HFF-Myc (cell line): ENCODE data around the gene CLK1.

Experiments
- DNase-seq: peaks from one replicate; pipeline ENCODE4 v3.0.0-alpha.2; 2011; ENCODE audit warnings: low read depth; ENCODE audit errors: extremely low read depth
- H3K4me3 ChIP-seq: replicated peaks from 2 replicates; pipeline ENCODE4 v1.5.1; 2011; ENCODE audit warnings: low read depth, mild to moderate bottlenecking, control low read depth, low read length
- TF ChIP-seq, protein P1 (sequence below): IDR thresholded peaks from 2 replicates; pipeline ENCODE4 v1.5.1; 2012; ENCODE audit warnings: mild to moderate bottlenecking, low read depth, low read length, control low read depth; ENCODE audit errors: missing control alignments

The CLK1 gene

DNA sequence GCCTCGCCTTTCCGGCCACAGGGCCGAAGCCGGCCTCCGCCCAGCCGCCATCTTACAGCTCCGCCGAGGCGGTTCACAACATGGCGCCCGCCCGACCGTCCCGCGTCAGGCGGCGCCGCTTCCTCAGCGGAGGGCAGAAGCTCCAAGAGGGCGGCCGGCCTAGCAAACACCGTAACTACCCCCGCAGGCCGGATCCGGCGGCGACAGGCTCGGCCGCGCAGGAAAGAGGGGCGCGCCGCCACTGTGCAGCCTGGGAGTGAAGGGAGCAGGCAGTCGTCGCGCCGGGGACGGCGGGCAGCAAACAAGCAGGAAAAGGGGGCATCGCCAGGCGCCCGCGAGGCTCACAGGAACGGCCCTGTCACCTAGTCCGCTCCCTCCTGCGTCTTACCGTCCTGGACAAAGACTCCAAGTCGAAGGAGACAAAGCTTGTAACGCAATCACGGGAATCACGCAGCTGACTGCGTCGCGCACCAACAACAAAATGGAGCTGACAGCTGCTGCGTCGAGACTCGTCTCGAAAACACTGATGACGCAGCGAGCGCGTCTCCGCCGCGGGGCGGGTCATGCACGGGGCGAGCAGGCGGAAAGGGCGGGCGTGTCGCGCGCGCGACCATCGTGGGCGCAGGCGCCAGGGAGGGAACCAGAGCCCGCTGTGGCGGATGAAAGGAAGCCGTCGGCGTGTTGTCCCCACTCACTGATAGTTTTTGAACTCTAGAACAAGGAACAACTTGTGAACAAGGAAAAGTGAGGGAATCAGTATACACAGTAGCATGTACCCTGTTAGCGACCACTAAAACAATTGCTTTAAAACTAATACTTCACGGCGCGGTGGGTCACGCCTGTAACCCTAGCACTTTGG lies at the start of gene CLK1:
Gene CLK1, minus strand, starts transcription at position 483 of the 859 bp plus-strand sequence. CDS start 2,796 bp downstream, outside the sequence.
- TF ChIP-seq, protein P1, sequence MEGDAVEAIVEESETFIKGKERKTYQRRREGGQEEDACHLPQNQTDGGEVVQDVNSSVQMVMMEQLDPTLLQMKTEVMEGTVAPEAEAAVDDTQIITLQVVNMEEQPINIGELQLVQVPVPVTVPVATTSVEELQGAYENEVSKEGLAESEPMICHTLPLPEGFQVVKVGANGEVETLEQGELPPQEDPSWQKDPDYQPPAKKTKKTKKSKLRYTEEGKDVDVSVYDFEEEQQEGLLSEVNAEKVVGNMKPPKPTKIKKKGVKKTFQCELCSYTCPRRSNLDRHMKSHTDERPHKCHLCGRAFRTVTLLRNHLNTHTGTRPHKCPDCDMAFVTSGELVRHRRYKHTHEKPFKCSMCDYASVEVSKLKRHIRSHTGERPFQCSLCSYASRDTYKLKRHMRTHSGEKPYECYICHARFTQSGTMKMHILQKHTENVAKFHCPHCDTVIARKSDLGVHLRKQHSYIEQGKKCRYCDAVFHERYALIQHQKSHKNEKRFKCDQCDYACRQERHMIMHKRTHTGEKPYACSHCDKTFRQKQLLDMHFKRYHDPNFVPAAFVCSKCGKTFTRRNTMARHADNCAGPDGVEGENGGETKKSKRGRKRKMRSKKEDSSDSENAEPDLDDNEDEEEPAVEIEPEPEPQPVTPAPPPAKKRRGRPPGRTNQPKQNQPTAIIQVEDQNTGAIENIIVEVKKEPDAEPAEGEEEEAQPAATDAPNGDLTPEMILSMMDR, result no peak

DNA sequence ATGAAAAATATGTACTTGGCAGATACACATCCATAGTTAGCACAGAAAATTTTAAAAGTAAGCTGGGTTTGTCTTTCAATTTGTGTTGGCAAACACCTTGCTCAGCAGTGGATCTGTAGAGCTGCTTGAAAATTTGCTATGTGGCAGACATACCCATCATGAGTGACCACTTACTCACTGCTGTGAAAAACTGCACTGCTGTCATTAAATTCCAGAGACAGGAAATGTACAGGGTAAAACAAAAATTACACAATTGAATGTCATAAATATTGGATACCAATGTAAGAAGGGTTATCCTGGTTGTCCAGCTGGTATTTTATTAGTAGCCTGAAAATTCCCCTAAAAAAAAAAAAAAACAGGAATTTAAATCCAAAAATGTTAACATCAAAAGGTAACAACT lies 49.2 kb upstream of the CLK1 start:
- H3K4me3 ChIP-seq, result no peak overlapping the region
- TF ChIP-seq, protein P1, result no peak
- no peak for DNase-seq

More for the DNA sequence above, at the start of gene CLK1:
- peak; percentile 75 for DNase-seq
- peak within 1 kb of the TSS; percentile 87 for H3K4me3 ChIP-seq

DNA sequence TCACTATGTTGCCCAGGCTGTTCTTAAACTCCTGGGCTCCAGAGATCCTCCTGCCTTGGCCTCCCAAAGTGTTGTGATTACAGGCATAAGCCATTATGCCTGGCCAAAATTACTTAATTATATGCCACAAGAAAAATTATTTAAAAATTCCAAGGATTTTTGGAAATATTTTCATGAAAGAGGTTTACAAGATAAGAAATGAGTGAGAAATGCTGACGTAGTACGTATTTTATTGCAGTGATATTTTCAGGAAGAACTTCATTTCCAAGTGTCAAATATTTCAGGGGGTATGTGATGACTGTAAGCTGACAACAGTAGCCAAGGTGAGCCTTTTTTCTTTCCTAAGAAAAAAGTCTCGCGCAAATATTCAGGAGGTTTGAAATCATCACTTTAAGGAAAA lies 45.5 kb upstream of the CLK1 start:
- TF ChIP-seq, protein P1, result no peak
- H3K4me3 ChIP-seq, result no peak overlapping the region
- no peak for DNase-seq

DNA sequence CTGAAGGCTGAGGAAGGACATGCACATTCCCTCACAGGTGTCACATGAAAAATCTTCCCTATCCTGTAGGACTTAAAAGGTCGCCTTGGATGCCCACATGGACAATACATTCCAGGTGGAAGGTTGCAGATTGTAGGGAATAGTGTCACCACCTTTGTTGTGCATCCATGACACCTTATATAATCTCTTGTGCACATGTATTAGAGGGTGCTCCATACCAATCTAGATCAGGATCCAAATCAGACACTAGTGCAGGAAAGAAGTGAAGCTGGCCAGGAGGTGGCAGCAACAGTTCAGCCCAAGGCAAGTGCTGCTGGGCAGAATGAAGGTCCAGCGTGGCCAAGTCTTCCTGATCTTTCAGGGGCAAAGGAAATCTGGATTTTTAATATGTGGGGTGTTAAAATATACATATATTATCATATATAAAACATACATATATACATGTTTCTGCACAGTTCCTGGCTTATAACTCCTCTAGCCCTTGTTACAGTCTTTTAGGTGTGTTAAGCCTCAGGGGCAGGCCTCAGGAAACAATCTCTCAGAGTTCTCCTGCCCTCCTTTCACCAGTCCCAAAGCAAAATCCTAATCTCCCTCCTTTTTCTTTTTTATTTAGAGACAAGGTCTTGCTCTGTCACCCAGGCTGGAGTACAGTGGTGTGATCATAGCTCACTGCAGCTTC lies 41.3 kb upstream of the CLK1 start:
- no peak overlapping the region for H3K4me3 ChIP-seq
- DNase-seq, result peak; percentile 32
- TF ChIP-seq, protein P1, result peak; percentile 78

DNA sequence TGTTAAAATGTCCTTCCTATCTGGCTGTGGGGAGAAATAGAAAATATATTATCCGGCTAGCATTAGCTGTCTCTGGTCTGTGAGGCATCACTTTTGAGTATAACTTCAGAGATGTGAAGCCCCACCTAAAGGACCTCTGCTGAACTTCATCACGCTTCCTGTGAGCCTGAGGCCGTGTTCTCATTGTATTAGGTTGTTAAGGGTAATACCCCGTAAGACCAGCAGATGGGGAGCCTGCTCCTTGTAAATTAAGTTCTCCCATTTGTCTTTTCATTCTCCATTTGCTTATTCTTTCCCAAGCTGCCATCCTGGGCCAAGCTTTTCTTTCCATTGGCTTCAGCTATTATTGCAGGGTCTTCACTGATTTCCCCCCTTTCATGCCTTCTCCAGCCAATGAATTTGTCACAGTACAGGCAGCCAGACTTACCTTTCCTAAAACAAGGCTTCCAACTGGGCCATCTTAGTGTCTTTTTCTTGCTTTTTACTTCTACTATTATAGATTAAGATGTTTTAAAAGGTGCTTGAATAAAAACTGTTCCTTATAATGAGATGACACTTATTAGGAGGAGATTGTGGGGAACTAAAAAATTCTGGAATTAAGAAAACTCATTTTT lies 37.1 kb upstream of the CLK1 start:
- TF ChIP-seq, protein P1, result peak; percentile 75
- peak; percentile 83 for DNase-seq
- no peak overlapping the region for H3K4me3 ChIP-seq

DNA sequence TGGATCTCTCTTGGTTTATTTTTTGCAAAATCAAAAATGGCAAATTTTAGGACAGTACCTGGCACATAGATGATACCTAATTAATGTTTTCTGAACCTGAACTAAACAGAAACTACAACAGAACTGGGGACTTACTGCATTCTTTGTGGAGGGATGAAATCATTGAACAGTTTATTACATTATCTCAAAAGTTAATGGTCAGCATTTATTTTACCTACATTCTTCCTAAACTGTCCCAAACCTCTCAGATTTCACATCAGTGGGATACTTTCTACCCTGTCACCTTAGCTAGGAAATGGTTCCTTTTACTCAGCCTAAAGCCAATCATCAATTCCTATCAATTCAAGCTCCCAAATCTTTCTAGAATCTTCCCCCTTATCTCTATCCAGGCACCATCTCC lies 35.0 kb upstream of the CLK1 start:
- DNase-seq, result no peak
- H3K4me3 ChIP-seq, result no peak overlapping the region
- TF ChIP-seq, protein P1, result no peak
